ENCODE data around the gene CYP4F2. TPM values are rescaled to one million over a fixed set of nuclear protein-coding genes. Genes with fewer than 3 reads are reported as not detected.

The CYP4F2 gene
- total RNA-seq, 1 donor from 2014 or later = 83.0 TPM

- DNase-seq (ENCODE audit: low spot score in 2 of 2) = peak in 1 of 2 donors; percentile 40
- no peak for TF ChIP-seq CTCF (IDR thresholded peaks at IDR 0.05)
- intact Hi-C loops (cut with DNase I) = no loop called here
- no peaks in the 10 kb centered on the region for H3K36me3 ChIP-seq
- no peaks in the 10 kb centered on the region for H3K4me1 ChIP-seq
- no peak overlapping the region for H3K27ac ChIP-seq
- no peaks in the 10 kb centered on the region for H3K9me3 ChIP-seq
- no peaks in the 10 kb centered on the region for H3K27me3 ChIP-seq
- no peak overlapping the region for H3K4me3 ChIP-seq
Observed at GRCh38 chr19:15871570-15871969, 26.3 kb downstream of the CYP4F2 start.

- peak in 1 of 2 donors; percentile 25 for DNase-seq (ENCODE audit: low spot score in 2 of 2)
- H3K4me1 ChIP-seq = no peaks in the 10 kb centered on the region
- H3K27me3 ChIP-seq = no peaks in the 10 kb centered on the region
- intact Hi-C loops (cut with DNase I) = loop anchor here (5.0 kb wide), 1 partner anchor 58 kb away; no protein-coding TSS in a partner anchor
- H3K4me3 ChIP-seq = no peak overlapping the region
- H3K9me3 ChIP-seq = no peaks in the 10 kb centered on the region
- TF ChIP-seq CTCF (IDR thresholded peaks at IDR 0.05) = no peak
- no peak overlapping the region for H3K27ac ChIP-seq
- no peaks in the 10 kb centered on the region for H3K36me3 ChIP-seq
Observed at GRCh38 chr19:15869873-15870272, 28.0 kb downstream of the CYP4F2 start.

GRCh38 chr19:15869109-15869555 is 28.7 kb downstream of the CYP4F2 start:
- intact Hi-C loops (cut with DNase I) = loop anchor here (5.0 kb wide), 1 partner anchor 57 kb away; no protein-coding TSS in a partner anchor
- H3K27ac ChIP-seq = no peak overlapping the region
- H3K27me3 ChIP-seq = no peaks in the 10 kb centered on the region
- H3K9me3 ChIP-seq = no peaks in the 10 kb centered on the region
- no peaks in the 10 kb centered on the region for H3K4me1 ChIP-seq
- DNase-seq (ENCODE audit: low spot score in 2 of 2) = peak in 1 of 2 donors; percentile 52
- TF ChIP-seq CTCF (IDR thresholded peaks at IDR 0.05) = peak; percentile 44 to 63 (median 52)
- H3K36me3 ChIP-seq = no peaks in the 10 kb centered on the region
- H3K4me3 ChIP-seq = no peak overlapping the region

GRCh38 chr19:15866636-15867035 is 31.2 kb downstream of the CYP4F2 start:
- no peaks in the 10 kb centered on the region for H3K4me1 ChIP-seq
- no peak overlapping the region for H3K4me3 ChIP-seq
- no peak for TF ChIP-seq CTCF (IDR thresholded peaks at IDR 0.05)
- H3K36me3 ChIP-seq = no peaks in the 10 kb centered on the region
- DNase-seq (ENCODE audit: low spot score in 2 of 2) = no peak
- H3K9me3 ChIP-seq = no peaks in the 10 kb centered on the region
- H3K27ac ChIP-seq = no peak overlapping the region
- H3K27me3 ChIP-seq = no peaks in the 10 kb centered on the region
- intact Hi-C loops (cut with DNase I) = loop anchor here (5.0 kb wide), 1 partner anchor 54 kb away; no protein-coding TSS in a partner anchor

- H3K9me3 ChIP-seq = no peaks in the 10 kb centered on the region
- H3K27me3 ChIP-seq = no peaks in the 10 kb centered on the region
- no peak overlapping the region for H3K27ac ChIP-seq
- DNase-seq (ENCODE audit: low spot score in 2 of 2) = peak in 1 of 2 donors; percentile 52
- no peak for TF ChIP-seq CTCF (IDR thresholded peaks at IDR 0.05)
- H3K4me3 ChIP-seq = no peak overlapping the region
- intact Hi-C loops (cut with DNase I) = loop anchor here (5.0 kb wide), 1 partner anchor 53 kb away; no protein-coding TSS in a partner anchor
- H3K4me1 ChIP-seq = no peaks in the 10 kb centered on the region
- H3K36me3 ChIP-seq = no peaks in the 10 kb centered on the region
Observed at GRCh38 chr19:15864824-15865223, 33.0 kb downstream of the CYP4F2 start.

- no peak overlapping the region for H3K27ac ChIP-seq
- H3K27me3 ChIP-seq = no peaks in the 10 kb centered on the region
- no peak overlapping the region for H3K4me3 ChIP-seq
- H3K9me3 ChIP-seq = no peaks in the 10 kb centered on the region
- intact Hi-C loops (cut with DNase I) = no loop called here
- peak in 1 of 2 donors; percentile 7 for DNase-seq (ENCODE audit: low spot score in 2 of 2)
- no peaks in the 10 kb centered on the region for H3K4me1 ChIP-seq
- no peaks in the 10 kb centered on the region for H3K36me3 ChIP-seq
- no peak for TF ChIP-seq CTCF (IDR thresholded peaks at IDR 0.05)
Observed at GRCh38 chr19:15863272-15863671, 34.6 kb downstream of the CYP4F2 start.

Measured in ascending aorta (tissue), 2 donors.